ENCODE measurements around the gene MAZ.

The MAZ gene

GRCh38 chr16:29858149-29858849 is 52.0 kb downstream of the MAZ start:
- DNase-seq = no peak

- no peak for DNase-seq
These were observed 52.6 kb downstream of the MAZ start for GRCh38 chr16:29858974-29859373.

GRCh38 chr16:29860218-29860617 is 53.9 kb downstream of the MAZ start:
- no peak for DNase-seq

All from T-helper 9 cell (primary cell).